Islet precursor cell (in vitro differentiated cells): ENCODE results near the gene SPEF1.

Experiments
- DNase-seq: peaks from one replicate; pipeline ENCODE4 v3.0.0-alpha.2; 2018

The SPEF1 gene

DNA sequence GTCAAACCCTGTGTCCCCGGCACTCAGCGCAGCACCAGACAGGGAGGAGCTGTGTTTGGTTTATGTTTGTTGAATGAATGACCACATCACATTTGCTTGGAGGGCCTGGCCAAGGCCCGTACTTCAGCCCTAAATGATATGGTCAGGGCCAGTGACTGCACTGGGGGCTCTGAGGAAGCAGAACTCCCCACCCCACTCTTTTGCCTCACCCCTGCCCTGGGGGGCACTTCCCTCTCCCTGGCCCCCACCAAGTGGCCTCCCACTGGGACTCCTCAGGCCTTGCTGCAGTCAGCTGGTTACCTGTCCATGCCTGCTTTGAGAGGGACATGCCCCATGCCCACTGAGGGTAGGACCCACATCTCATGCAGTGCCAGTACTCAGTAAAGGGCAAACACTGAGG lies 16.6 kb downstream of the SPEF1 start:
- no peak for DNase-seq

DNA sequence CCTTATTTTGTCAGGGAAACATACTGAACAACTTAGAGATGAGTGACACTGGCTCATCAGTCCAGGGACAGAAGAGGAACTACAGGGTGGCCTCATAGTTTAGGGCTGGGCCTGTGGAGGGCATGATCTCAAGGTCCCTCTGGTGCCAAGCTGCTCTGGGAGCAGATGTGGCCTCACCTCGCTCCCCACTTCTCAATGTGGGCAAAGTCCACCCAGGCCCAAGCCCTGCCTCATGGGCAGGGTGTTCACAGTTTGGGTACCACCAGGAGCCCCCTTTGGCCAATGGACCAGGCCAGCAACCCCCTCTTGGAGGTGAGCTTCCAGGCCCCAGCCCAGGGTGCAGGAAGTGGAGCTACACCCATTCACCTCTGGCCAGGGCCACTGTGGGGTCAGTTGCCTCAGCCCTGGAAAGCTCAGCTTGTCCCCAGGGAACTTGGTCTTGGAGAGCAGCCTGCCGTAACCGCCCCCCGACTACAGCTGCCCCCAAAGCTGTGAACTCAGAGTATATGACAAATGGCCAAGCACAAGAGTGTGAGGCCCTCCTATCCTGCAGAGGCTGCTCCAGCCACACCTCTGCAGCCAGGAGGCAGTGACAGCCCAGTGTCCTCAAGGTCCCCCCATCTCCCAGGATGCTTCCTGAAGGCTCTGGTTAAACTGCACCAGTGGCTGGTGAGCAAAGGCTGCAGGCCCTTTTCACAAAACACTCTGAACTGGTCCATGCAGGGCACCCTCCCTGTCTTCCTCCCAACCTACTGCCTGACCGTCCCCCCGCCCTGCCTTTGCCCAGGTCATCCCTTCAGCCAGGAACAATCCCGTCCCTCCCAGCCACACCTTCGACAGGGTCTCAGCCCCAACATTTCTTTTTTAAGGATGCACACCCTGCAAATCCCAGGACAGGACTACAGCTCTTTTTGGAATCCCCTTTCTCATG lies 17.3 kb downstream of the SPEF1 start:
- DNase-seq, result no peak

DNA sequence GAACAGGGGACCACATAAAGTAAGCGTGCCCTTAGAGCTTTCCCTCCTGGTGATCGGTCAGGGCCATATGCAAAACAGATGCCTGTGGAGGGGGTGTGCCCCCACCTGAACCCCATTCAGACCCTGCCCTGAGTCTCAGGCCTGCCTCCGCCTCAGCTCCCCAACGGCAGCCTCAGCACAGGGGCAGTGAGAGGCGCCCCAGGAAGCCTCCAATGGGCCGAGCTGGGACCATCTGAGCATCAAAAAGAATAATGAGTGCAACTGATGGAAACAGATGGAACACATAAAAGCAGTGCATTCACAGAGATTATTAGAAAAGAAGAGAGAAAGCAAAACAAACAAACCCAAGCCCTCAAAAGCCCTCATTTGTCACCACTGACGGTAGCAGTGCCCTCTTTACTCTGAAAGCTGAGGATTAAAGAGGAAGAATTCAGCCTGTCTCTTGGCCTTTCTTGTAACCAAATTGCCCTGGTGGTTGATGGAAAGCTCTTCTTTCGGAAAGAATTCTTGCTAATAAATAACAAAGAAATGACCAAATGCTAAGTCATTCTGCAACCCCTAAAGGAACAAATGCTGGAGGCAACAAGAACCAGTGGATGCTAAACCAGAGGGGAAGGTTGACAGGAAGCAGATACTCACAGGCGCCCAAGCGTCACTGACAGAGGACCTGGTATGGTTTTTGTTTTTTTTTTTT lies 20.4 kb downstream of the SPEF1 start:
- no peak for DNase-seq

DNA sequence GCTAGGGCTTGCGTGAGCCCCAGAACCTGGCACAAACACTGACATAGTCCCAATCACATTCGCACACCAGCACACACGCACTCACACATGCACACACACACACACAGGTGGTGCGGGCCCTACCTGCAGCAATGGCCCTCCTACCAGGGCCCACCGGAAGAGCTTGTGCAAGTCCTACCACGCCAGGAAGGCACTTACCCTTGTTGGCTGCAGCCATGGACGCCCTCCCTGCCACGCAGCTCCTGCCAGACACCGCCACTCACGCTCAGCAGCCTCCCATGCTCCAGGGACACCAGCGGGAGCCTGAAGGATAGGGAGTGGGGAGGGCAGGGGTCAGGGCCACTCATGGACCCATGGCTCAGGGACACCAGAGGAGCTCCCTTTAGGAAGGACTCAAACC lies 21.4 kb downstream of the SPEF1 start:
- DNase-seq, result no peak

DNA sequence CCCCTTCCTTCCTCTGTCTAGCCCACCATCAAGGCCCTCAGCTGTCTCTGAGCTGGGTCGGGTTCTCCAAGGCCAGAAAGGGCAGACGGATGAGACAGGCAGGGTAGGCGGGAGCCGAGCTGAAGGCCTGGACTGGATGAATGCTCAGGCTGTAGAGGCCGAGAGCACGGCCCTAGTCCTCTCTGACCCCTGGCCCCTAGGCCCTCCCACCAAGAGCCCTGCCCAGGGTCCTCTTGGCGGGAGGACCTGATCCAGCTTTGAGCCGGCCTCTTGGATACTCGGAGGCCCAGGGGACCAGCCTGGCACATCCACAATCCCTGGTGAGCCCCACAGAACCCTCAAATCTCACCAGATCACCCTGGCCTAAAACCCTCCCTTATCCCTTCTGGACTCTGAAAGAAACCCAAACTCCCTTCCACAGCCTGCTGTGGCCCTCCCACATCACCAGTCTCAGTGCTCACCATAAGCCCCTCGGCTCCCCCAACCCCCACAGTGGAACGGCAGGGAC lies 21.9 kb downstream of the SPEF1 start:
- DNase-seq, result no peak

DNA sequence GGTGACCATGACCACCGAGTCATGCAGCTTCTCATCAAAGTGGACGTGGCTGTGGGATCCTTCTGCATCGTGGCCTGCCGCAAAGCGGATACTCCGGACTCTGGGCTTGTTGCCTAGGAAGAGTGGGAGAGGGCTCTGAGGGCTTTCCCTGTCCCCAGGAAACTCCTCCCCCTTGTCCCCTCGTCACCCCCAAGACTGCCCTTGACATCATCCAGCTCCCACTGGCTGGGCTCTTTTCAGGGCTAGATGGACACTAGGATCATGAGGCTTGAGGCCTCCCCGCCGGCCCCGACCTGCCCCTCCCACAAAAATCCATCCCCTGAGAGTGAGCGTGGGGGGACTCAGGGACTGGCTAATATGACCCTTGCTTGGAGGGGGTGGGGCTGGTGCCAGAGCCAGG lies 22.7 kb downstream of the SPEF1 start:
- DNase-seq, result no peak

DNA sequence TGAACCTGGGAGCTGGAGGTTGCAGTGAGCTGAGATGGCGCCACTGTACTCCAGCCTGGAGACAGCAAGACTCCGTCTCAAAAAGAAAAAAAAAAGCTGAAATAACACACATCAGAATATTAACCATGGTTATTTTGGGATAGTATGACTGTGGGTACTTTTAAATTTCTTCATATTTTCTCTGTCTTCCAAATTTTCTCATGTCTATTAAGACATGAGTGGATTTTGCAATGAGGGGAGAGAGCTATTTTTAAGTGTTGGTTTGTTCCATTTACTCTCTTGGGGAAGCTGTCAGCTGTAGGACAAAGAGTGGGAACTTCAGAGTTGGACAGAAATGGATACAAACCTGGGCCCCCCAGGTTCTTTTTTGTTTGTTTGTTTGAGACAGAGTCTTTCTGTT lies 24.0 kb downstream of the SPEF1 start:
- DNase-seq, result no peak

DNA sequence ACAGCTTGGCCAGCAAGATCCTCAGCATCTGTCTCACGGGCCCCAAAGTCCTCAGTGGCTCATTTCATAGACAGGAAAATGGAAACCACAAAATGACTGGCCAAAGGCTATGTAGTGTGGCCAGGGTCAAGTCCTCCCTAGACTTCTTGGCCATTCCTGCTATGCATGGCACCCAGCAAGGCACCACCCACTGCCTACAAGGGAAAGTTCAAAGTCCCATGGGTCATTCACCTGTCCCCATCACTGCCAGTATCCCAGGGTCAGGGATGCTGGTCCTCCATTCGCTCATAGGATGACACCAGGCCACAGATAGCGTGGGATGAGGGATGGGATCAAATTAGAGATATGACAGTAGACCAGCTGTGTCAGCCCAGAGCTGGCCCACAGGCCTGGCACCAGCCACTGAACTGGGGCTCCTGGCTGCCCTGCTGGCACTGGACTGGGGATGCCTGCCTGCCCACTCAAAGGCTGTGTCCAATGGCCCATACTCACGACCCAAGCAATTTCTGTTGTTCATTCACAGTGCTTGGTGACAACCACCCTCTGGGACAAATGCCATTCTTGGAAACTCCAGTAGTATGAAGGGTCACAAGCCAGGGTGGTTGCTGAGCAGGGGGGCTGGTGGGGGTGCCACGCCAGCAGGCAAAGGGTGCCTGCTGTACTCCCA lies 25.3 kb downstream of the SPEF1 start:
- DNase-seq, result no peak

DNA sequence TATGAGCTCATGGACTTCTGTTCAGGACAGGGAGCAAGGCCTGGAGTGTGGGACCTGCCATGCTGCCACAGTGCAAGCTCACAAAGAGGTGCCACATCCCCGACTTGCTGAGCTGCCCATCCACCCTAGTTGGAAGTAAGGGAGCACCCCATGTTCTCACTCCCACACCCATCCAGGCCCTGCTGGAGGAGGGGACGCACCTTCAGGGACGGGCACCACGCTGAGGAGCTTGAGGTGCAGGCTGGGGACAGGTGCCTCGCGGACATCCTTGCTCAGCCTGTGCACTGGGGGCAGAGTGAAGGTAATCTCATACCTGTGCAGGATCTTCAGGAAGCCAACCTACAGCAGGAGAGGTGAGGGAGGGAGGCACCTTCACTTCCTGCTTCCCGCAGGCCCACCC lies 26.0 kb downstream of the SPEF1 start:
- DNase-seq, result no peak

DNA sequence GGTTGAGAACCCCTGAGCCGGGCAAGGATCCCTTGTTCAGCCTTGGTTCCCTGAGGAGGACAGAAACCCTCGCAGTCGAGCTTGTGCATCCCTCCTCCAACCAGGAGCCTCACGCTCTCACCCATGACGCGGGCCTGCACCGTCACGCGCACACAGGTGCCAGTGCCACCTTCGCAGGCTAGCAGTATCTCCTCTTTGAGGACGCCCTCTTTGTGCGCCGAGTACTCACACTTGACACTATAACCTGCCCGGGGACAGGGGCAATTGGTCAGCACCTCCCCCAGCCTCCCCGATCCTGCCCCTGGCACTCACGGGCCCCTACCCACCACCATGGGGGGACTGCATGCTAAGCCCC lies 27.0 kb downstream of the SPEF1 start:
- DNase-seq, result no peak

DNA sequence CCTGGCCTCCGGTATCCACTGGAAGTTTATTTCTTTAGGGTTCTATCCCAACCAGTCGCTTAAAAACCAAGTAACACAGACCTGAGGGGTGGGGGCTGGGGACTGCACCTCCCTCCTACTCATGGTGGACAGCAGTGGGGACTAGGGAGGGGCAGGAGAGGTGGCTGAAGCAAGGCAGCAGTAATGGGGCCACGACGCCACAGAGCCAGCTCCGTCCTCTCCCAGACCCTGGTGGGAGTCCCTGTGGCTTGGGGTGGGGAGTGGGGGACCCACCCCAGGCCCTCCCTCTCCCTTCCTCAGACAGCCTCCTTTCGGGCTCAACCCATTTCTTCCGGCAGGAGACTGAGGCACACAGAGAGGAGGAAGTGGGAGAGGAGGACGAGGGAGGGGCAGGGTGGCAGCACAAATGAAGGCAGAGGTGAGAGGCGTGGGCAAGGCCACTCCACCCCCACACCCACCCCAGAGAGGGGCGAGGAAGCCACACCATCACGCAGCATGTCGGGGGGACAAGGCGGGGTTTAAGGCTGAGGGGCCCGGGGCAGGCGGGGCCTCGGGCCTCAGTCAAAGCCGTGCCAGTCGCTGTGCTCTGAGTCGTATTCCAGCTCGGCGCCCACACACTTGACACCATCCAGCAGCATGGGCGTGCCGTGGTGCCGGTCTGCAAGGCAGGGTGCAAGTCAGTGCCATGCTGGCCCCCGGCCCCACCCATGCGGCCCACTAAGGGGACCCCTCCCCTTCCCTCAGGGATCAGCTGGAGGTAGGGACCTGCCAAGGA lies 27.6 kb downstream of the SPEF1 start:
- DNase-seq, result no peak

DNA sequence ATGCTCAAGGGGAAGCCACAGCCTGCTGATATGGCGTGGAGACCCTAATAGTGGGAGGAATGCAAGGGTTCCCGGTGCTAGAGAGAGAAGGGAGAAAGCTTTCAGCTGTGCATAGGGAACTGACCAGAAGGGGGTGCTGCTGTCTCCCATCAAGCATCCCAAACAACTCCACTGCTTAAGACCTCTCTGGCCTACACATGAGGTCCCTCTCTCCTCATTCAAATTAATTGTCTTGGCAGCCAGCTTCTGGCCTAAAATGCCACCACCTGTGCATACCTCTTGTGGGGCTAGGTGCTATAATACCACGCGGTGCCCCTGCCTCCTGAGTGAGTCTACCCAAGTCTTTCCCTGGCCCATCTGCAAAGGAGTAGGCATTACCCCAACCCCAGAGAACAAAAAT lies 28.1 kb downstream of the SPEF1 start:
- DNase-seq, result peak; percentile 79

DNA sequence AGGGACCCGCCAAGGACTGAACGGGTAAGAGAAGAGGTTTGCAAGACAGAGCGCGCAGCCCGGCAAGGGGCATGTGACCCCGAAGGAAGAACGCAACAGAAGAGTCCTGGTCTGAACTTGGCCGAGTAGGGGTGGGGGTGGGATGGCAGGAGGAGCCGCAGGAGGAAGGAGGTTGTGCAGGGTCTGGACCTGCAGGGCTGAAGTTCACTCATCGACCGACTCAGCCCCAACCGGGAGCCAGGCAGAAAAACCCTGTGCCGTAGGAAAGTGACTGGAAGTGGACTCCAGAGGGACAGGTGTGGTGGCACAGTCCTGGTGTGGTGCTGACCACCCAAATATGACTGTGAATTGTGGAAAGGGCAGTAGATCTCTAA lies 28.9 kb downstream of the SPEF1 start:
- DNase-seq, result no peak

DNA sequence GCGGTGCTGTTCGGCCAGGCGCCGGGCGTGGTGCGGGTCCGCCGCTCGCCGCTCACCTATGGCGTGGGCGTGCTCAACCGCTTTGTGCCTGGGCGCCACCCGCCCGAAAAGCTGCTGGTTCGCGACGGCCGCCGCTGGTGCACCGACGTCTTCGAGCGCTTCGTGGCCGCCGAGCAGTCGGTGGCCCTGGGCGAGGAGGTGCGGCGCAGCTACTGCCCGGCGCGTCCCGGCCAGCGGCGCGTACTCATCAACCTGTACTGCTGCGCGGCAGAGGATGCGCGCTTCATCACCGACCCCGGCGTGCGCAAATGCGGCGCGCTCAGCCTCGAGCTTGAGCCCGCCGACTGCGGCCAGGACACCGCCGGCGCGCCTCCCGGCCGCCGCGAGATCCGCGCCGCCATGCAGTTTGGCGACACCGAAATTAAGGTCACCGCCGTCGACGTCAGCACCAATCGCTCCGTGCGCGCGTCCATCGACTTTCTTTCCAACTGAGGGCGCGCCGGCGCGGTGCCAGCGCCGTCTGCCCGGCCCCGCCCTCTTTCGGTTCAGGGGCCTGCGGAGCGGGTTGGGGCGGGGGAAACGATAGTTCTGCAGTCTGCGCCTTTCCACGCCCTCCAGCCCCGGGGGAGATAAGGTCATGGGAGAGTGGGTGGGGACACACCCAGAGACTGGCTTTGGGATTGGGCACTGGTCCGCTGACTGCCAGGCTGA lies 29.4 kb downstream of the SPEF1 start:
- peak; percentile 89 for DNase-seq

DNA sequence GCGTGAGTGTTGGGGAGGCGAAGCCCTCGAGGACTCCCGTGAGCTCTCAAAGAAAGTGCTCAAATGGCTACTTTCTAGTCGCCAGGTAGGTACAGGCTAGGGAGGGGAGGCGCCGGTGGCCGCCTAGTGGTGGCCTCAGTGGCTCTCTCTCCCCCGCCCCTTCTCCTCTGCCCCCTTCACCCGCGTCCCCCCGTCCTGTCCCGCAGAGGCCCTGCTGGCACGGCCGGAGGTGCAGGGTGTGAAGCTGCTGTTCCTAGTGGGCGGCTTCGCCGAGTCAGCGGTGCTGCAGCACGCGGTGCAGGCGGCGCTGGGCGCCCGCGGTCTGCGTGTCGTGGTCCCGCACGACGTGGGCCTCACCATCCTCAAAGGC lies 30.0 kb downstream of the SPEF1 start:
- no peak for DNase-seq

DNA sequence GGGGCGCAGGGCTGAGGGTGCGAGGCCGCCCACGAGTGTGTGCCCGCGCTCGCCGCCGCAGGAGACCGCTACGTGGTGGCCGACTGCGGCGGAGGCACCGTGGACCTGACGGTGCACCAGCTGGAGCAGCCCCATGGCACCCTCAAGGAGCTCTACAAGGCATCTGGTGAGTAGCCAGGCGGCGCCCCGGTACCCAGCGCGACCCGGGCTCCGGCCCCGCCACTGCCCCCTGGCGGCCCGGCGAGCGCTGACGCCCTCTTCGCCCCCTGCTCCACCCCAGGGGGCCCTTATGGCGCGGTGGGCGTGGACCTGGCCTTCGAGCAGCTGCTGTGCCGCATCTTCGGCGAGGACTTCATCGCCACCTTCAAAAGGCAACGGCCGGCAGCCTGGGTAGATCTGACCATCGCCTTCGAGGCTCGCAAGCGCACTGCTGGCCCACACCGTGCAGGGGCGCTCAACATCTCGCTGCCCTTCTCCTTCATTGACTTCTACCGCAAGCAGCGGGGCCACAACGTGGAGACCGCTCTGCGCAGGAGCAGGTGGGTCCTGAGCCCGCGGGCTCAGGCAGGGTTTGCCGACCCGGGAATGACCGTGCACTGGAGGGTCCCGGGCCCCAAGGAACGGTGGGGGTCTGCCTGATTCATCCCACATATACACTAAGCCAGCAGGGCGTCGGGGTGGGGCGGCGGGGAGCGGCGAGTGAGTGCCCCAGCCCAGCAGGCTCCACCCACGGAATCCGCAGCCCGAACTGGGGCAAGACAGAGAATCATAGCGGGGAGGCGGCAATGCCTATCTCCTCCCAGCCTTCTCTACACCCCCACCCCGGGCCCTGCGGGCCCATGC lies 31.3 kb downstream of the SPEF1 start:
- DNase-seq, result peak; percentile 79

DNA sequence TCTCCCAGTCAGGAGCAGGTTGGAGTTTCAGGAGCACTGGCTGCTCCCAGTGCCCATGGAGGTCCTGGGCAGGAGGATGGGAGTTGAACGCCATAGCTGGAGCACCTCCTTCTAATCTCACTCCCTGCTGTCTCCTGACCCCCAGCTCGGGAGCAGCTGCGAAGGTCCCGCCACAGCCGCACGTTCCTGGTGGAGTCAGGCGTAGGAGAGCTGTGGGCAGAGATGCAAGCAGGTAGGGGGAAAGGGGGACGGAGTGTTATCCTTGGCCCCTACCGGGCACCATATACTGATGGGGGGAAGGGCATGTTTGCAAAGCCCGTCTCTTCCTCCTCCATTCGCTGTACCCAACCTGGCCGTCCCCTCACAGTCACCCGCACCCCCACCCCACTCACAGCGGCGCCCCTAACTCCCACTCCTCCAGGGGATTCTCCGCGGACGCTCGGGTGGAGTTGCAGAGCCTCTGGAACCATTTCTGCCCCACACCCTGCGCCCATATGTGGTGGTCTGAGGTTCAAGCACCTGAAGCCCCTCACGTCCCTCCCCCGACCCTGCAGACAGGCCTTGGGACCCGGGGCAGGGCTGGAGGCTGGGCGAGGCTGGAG lies 32.1 kb downstream of the SPEF1 start:
- DNase-seq, result no peak

DNA sequence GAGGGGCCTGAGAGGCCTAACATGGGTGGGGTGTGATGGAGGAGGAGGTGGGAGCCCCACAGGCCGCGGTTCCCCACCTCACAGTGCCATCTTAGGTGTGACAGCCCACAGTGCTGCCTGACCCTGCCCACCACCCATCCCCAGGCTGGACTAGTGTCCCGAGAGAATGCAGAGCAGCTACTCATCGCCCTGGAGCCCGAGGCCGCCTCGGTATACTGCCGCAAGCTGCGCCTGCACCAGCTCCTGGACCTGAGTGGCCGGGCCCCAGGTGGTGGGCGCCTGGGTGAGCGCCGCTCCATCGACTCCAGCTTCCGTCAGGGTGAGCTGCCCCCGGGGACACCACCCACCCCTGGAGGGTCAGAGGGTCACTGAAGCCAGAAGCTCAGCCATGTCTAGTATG lies 33.2 kb downstream of the SPEF1 start:
- DNase-seq, result no peak

DNA sequence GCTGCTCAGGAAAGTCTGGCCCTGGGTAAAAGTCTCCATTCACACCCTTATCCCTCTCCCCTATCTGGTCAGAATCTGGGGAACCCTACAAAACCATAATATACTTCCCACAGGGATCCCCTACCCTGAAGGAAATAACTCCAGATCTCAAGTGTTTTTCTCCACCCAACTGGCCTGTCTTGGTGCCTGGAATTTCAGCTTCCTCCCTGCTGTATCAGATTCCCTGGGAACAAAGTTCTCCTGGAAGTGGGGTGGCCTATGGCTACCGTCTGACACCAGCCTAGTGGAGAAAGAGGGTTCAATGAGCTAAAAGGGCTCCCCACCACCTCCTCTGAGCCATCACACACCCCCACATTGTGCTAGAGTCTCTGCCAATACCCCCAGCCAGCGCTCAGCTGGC lies 33.8 kb downstream of the SPEF1 start:
- DNase-seq, result no peak

DNA sequence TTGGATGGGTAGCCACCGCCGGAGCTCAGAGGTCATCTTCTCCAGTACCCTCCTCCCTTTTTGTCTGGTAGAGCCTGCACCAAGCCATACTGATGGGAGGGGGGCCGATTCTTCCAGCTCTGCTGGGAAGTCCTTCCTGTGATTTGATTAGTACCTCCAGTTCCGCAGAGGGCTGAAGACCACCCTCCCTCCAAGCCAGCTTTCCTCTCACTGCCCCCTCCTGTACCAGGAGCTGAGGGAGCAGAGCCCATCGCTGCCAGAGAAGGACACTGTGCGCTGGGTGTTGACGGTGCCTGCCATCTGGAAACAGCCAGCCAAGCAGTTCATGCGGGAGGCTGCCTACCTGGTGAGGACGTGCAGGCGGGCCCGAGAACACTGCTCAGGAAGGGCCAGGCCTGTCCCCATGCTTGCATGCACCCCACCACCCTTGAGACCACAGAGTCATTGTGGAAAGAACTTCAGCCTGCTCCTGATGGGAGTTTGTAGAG lies 35.5 kb downstream of the SPEF1 start:
- DNase-seq, result no peak
